Naive thymus-derived CD4-positive, alpha-beta T cell (primary cell): ENCODE results near the gene BICDL1. TPM values are rescaled to one million over a fixed set of nuclear protein-coding genes. Genes with fewer than 3 reads are reported as not detected.

Experiments
- ATAC-seq: fragments of 150-1000 bp; cut with Tn5 transposase; 2 replicates; pipeline ENCODE4 v1.10.0; 2021; ENCODE audit warnings: mild to moderate bottlenecking, moderate library complexity
- CTCF ChIA-PET: fragments of 350-600 bp; sonication (Branson Sonifier 250); formaldehyde crosslinking; loops from one replicate; lab custom pipeline; 2021; ENCODE audit warnings: antibody characterized with exemption; lab: Charles Lee
- POLR2A ChIA-PET: fragments of 350-600 bp; sonication (Branson Sonifier 250); formaldehyde crosslinking; loops from one replicate; lab custom pipeline; 2021; ENCODE audit warnings: antibody characterized with exemption, inconsistent platforms; lab: Charles Lee
- DNase-seq, 9 donors: peaks; one replicate each; pipeline versions ENCODE4 v3.0.0 to v3.0.0-alpha.2; 2020 to 2022; ENCODE audit warnings: mixed read lengths in 1 of 9
- H3K27ac ChIP-seq: one replicate; pipeline ENCODE4 v1.7.0; 2013; ENCODE audit warnings: mild to moderate bottlenecking, low read depth, low read length, moderate library complexity
- H3K27me3 ChIP-seq, 2 donors: one replicate each; pipeline ENCODE4 v1.7.0; 2013; ENCODE audit warnings: low read length in 2 of 2, mild to moderate bottlenecking in 2 of 2, moderate library complexity in 2 of 2; ENCODE audit not compliant: control insufficient read depth in 2 of 2, insufficient read depth in 2 of 2
- H3K36me3 ChIP-seq, 3 experiments: 1 replicate in 2 of 3; 2 replicates in 1 of 3; pipeline ENCODE4 v1.7.0; 2013; ENCODE audit warnings: low read length in 3 of 3, mild to moderate bottlenecking in 3 of 3, moderate library complexity in 1 of 3; ENCODE audit not compliant: insufficient read depth in 3 of 3, control insufficient read depth in 2 of 3
- H3K4me1 ChIP-seq, 2 donors: one replicate each; pipeline ENCODE4 v1.7.0; 2013; ENCODE audit warnings: low read length in 2 of 2, mild to moderate bottlenecking in 2 of 2, moderate library complexity in 1 of 2; ENCODE audit not compliant: control insufficient read depth in 2 of 2, insufficient read depth in 2 of 2
- H3K4me3 ChIP-seq: 2 replicates; pipeline ENCODE4 v1.7.0; 2013; ENCODE audit warnings: mild to moderate bottlenecking, low read length
- H3K9me3 ChIP-seq, 3 experiments: 1 replicate in 2 of 3; 2 replicates in 1 of 3; pipeline ENCODE4 v1.7.0; 2013; ENCODE audit warnings: low read length in 3 of 3; ENCODE audit not compliant: control insufficient read depth in 2 of 3
- H3K27ac Mint-ChIP-seq, 9 donors: one replicate each; pipeline ENCODE4 v1.8.0; 2020 to 2022; ENCODE audit warnings: mixed read lengths in 9 of 9, mild to moderate bottlenecking in 8 of 9, moderate library complexity in 5 of 9, inconsistent platforms in 2 of 9
- H3K27me3 Mint-ChIP-seq, 5 donors: one replicate each; pipeline ENCODE4 v1.8.0; 2021 to 2022; ENCODE audit warnings: mixed read lengths in 5 of 5, mild to moderate bottlenecking in 1 of 5
- H3K36me3 Mint-ChIP-seq, 5 donors: one replicate each; pipeline ENCODE4 v1.8.0; 2020 to 2022; ENCODE audit warnings: mixed read lengths in 5 of 5, mild to moderate bottlenecking in 3 of 5, inconsistent platforms in 1 of 5
- H3K4me1 Mint-ChIP-seq, 7 donors: one replicate each; pipeline ENCODE4 v1.8.0; 2020 to 2022; ENCODE audit warnings: mixed read lengths in 7 of 7, mild to moderate bottlenecking in 3 of 7, inconsistent platforms in 1 of 7
- H3K4me3 Mint-ChIP-seq, 10 donors: one replicate each; pipeline ENCODE4 v1.8.0; 2020 to 2022; ENCODE audit warnings: mild to moderate bottlenecking in 10 of 10, mixed read lengths in 10 of 10, moderate library complexity in 6 of 10, inconsistent platforms in 2 of 10
- H3K9me3 Mint-ChIP-seq, 11 donors: one replicate each; pipeline ENCODE4 v1.8.0; 2020 to 2022; ENCODE audit warnings: mixed read lengths in 11 of 11, mild to moderate bottlenecking in 4 of 11, inconsistent platforms in 1 of 11, moderate library complexity in 1 of 11
- intact Hi-C, 2 donors: fragments of 100-400 bp; cut with micrococcal nuclease; formaldehyde crosslinking; loops; one replicate each; pipeline ENCODE4 v1.15.1; 2023
- polyA plus RNA-seq, 2 donors: library from polyadenylated mRNA; unstranded; fragments of 300-500 nt; fragmentation: Illumina TruSeq; gene quantifications; one replicate each; pipeline ENCODE4 v1.2.3, GENCODE V29; 2021
- total RNA-seq, 6 experiments: library from RNA in 5 of 6; stranded (reverse) in 5 of 6; gene quantifications; 1 replicate in 5 of 6; 2 replicates in 1 of 6; pipeline ENCODE4 v1.2.3 and lab custom pipeline; 2021 to 2026

BICDL1 gene
- total and polyA plus RNA-seq, 7 experiments from 2014 or later, result 2.4 to 156 (median 111) TPM

GRCh38 chr12:120067084-120067869 is 78.2 kb downstream of the BICDL1 start:
- intact Hi-C loops, result no loop called here
- Mint-ChIP-seq H3K9me3 (no peaks in the 10 kb centered on the region), H3K27me3 (no peaks in the 10 kb centered on the region), H3K36me3 (peaks cover 5 to 47% (median 21%) of the 10 kb centered on the region in 5 donors), H3K4me1 (peaks cover 0 to 3% (median 0%) of the 10 kb centered on the region in 7 donors), H3K4me3 (no peak overlapping the region), H3K27ac (peak overlapping the region in 2 of 9 donors; percentile 15 to 32)
- no peaks in the 10 kb centered on the region for H3K4me1 ChIP-seq
- CTCF ChIA-PET, result no interaction called here
- H3K4me3 ChIP-seq, result no peak overlapping the region
- no peaks in the 10 kb centered on the region for H3K27me3 ChIP-seq
- ATAC-seq (no peak), DNase-seq (no peak)
- POLR2A ChIA-PET, result no interaction called here
- H3K36me3 ChIP-seq, result peaks cover 5 to 61% (median 5%) of the 10 kb centered on the region in 3 experiments
- no peak overlapping the region for H3K27ac ChIP-seq
- H3K9me3 ChIP-seq, result no peaks in the 10 kb centered on the region

GRCh38 chr12:120067901-120068300 is 78.9 kb downstream of the BICDL1 start:
- Histone ChIP-seq H3K27me3 (no peaks in the 10 kb centered on the region), H3K4me1 (no peaks in the 10 kb centered on the region), H3K9me3 (no peaks in the 10 kb centered on the region), H3K27ac (no peak overlapping the region), H3K36me3 (peaks cover 5 to 64% (median 8%) of the 10 kb centered on the region in 3 experiments), H3K4me3 (no peak overlapping the region)
- ATAC-seq, result no peak
- ChIA-PET POLR2A (no interaction called here), CTCF (no interaction called here)
- Mint-ChIP-seq H3K4me3 (no peak overlapping the region), H3K9me3 (no peaks in the 10 kb centered on the region), H3K27me3 (no peaks in the 10 kb centered on the region), H3K36me3 (peaks cover 5 to 47% (median 17%) of the 10 kb centered on the region in 5 donors), H3K4me1 (peaks cover 0 to 3% (median 0%) of the 10 kb centered on the region in 7 donors), H3K27ac (peak overlapping the region in 4 of 9 donors; percentile 15 to 80 (median 50))
- intact Hi-C loops, result no loop called here
- DNase-seq, result no peak

GRCh38 chr12:120069278-120069677 is 80.2 kb downstream of the BICDL1 start:
- peak overlapping the region in 2 of 9 donors; percentile 8 to 13 for H3K27ac Mint-ChIP-seq
- intact Hi-C loops, result no loop called here

GRCh38 chr12:120071493-120072020 is 82.5 kb downstream of the BICDL1 start:
- Mint-ChIP-seq H3K4me3 (no peak overlapping the region), H3K4me1 (peaks cover 14 to 29% (median 19%) of the 10 kb centered on the region in 7 donors), H3K27ac (peak overlapping the region in 1 of 9 donors; percentile 26), H3K36me3 (peaks cover 0 to 35% (median 15%) of the 10 kb centered on the region in 5 donors), H3K27me3 (no peaks in the 10 kb centered on the region), H3K9me3 (no peaks in the 10 kb centered on the region)
- DNase-seq (no peak), ATAC-seq (no peak)
- intact Hi-C loops, result no loop called here
- Histone ChIP-seq H3K27me3 (no peaks in the 10 kb centered on the region), H3K4me1 (peaks cover 0 to 17% of the 10 kb centered on the region in 2 donors), H3K27ac (no peak overlapping the region), H3K9me3 (no peaks in the 10 kb centered on the region), H3K4me3 (no peak overlapping the region), H3K36me3 (peaks cover 0 to 36% (median 8%) of the 10 kb centered on the region in 3 experiments)
- ChIA-PET POLR2A (interaction anchor here (0.8 kb wide), 1 partner anchor 28 kb away, joined by 3 read pairs; no protein-coding TSS in a partner anchor), CTCF (no interaction called here)

More at GRCh38 chr12:120069278-120069677, 80.2 kb downstream of the BICDL1 start:
- ChIA-PET CTCF (interaction anchor here (1.1 kb wide), 1 partner anchor 21 kb away, joined by 4 read pairs; no protein-coding TSS in a partner anchor), POLR2A (no interaction called here)
- no peak overlapping the region for H3K4me3 ChIP-seq
- no peaks in the 10 kb centered on the region for H3K9me3 ChIP-seq
- H3K27me3 Mint-ChIP-seq, result no peaks in the 10 kb centered on the region
- DNase-seq (no peak), ATAC-seq (no peak)
- H3K36me3 ChIP-seq, result peaks cover 5 to 59% (median 8%) of the 10 kb centered on the region in 3 experiments
- no peak overlapping the region for H3K27ac ChIP-seq
- H3K4me1 ChIP-seq, result peaks cover 0 to 3% of the 10 kb centered on the region in 2 donors
- H3K9me3 Mint-ChIP-seq, result no peaks in the 10 kb centered on the region
- no peak overlapping the region for H3K4me3 Mint-ChIP-seq
- H3K4me1 Mint-ChIP-seq, result peaks cover 4 to 11% (median 8%) of the 10 kb centered on the region in 7 donors
- H3K27me3 ChIP-seq, result no peaks in the 10 kb centered on the region
- peaks cover 5 to 48% (median 18%) of the 10 kb centered on the region in 5 donors for H3K36me3 Mint-ChIP-seq

- no peaks in the 10 kb centered on the region for H3K9me3 Mint-ChIP-seq
- Histone ChIP-seq H3K27ac (no peak overlapping the region), H3K4me1 (peaks cover 0 to 17% of the 10 kb centered on the region in 2 donors), H3K36me3 (peaks cover 0 to 34% (median 8%) of the 10 kb centered on the region in 3 experiments), H3K27me3 (no peaks in the 10 kb centered on the region), H3K4me3 (no peak overlapping the region), H3K9me3 (no peaks in the 10 kb centered on the region)
- no peaks in the 10 kb centered on the region for H3K27me3 Mint-ChIP-seq
- DNase-seq (no peak), ATAC-seq (no peak)
- peak overlapping the region in 8 of 9 donors; percentile 25 to 89 (median 72) for H3K27ac Mint-ChIP-seq
- no peak overlapping the region for H3K4me3 Mint-ChIP-seq
- intact Hi-C loops, result no loop called here
- peaks cover 0 to 36% (median 15%) of the 10 kb centered on the region in 5 donors for H3K36me3 Mint-ChIP-seq
- ChIA-PET CTCF (interaction anchor here (1.4 kb wide), 1 partner anchor 65 kb away, joined by 3 read pairs; no protein-coding TSS in a partner anchor), POLR2A (interaction anchor here (0.6 to 0.8 kb wide), 4 partner anchors 25 to 137 kb away, joined by 3 to 4 read pairs (median 3); no protein-coding TSS in a partner anchor)
- peaks cover 13 to 38% (median 19%) of the 10 kb centered on the region in 7 donors for H3K4me1 Mint-ChIP-seq
Observed at GRCh38 chr12:120072472-120073249, 83.6 kb downstream of the BICDL1 start.
